Activated T-cell treated with anti-CD3 and anti-CD28 coated beads for 48 hours (primary cell): Measurements from ENCODE around the gene MMP23B.
A peak's percentile ranks its signal among the peaks of the same experiment; 100 is the strongest.

Experiments
- DNase-seq: peaks from one replicate; pipeline ENCODE4 v3.0.0-alpha.2; 2020; ENCODE audit warnings: low read depth

Gene MMP23B

DNA sequence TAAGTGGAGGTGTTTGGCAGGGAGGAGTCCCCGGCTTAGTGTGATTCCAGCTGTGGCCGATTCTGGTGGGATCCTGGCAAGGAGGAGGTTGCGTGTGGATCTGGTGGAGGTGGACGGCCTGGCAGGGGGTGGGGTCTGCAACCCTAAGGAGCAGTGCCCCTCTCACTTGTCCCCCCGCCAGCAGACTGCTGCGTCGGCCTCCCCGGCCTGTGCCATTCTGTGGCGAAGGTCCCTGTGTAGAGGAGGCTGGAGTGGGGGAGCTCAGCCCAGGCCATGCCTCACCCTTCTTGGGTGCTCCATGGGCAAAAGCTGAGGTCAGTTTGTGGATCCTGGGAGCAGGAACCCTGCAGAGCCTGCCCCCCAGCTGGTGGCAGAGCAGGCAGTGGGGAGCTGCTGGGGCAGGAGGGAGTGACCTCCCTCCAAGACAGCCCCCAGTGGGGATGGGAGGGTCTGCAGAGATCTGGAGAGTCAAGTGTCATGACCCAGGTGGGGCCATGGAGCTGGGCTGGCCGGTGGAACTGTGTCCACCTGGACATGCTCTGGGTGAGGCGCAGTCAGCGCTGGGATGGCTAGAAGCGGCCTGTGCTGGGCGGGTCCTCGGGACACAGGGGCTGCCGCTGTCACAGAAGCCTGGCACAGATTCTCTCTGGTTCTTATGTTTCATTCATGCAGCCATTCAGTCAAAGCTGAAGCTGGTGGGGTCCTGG, 11.4 kb upstream of the MMP23B start:
- DNase-seq: no peak

DNA sequence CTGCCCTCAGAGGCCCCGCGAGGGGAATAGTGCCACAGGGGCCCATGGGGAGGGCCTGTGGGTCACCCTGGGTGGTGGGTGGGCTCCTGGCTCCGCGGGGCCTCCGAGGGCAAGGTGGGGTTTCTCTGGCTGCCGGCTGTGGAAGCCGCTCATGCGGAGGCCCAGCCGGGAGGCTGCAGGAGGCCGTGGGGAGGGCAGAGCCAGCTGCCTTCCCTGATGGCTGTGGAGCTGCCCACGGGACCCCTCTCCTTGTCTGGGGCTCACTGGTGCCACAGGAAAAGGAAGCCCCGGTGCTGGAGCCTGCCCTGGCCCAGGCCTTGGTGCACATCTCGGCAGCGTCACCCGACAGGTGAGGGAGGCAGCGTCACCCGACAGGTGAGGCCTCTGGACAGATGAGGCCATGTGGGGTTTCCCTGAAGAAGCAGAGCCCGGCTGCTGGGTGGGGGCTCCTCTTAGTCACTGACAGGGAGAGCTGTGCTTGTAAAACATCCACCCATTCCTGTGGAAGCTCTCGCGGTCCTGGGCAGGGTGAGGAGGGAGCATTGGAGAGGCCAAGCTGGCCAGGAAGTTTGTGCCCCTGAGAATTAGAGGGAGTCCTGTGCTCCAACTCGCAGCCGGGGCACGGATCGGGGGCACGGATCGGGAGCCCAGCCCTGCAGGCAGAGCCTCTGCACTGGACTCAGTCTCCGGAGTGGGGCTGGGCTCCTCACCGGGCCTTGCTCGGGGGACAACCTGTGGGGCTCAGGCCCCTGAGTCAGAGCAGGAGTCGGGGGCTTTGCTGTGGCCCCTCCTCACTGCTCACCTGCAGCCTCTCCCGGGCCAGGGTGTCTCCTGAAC, 10.6 kb upstream of the MMP23B start:
- no peak for DNase-seq

GRCh38 chr1:1622010-1622787, 9.8 kb upstream of the MMP23B start:
- no peak for DNase-seq

DNA sequence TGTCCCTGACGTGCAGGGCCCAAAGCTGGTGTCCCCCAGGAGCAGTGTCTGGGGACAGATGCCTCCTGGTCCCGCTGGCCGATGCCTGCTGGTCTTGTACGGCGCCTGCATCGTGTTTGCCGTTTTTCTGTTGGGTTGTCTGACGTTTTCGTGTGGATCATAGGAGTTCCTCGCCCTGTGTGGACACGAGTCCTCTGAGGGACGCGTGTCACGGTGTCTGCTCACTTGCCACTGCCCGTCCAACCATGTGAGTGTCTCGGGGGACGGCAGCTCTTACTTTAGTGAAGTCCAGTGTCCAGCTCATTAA, 9.2 kb upstream of the MMP23B start:
- no peak for DNase-seq

DNA sequence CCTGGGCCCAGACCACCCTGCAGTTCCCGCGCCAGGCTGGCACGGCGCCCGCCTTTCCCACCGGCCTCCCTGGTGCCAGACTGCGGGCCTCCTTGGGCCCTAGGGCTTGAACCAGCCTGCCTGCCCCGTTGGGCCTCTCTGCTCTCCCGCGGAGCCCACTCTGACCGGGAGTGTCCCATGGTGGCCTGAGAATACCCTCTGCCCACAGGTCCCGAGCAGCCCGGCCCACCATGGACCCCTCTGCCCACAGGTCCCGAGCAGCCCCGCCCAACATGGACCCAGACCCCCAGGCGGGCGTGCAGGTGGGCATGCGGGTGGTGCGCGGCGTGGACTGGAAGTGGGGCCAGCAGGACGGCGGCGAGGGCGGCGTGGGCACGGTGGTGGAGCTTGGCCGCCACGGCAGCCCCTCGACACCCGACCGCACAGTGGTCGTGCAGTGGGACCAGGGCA, 8.8 kb upstream of the MMP23B start:
- DNase-seq: no peak

DNA sequence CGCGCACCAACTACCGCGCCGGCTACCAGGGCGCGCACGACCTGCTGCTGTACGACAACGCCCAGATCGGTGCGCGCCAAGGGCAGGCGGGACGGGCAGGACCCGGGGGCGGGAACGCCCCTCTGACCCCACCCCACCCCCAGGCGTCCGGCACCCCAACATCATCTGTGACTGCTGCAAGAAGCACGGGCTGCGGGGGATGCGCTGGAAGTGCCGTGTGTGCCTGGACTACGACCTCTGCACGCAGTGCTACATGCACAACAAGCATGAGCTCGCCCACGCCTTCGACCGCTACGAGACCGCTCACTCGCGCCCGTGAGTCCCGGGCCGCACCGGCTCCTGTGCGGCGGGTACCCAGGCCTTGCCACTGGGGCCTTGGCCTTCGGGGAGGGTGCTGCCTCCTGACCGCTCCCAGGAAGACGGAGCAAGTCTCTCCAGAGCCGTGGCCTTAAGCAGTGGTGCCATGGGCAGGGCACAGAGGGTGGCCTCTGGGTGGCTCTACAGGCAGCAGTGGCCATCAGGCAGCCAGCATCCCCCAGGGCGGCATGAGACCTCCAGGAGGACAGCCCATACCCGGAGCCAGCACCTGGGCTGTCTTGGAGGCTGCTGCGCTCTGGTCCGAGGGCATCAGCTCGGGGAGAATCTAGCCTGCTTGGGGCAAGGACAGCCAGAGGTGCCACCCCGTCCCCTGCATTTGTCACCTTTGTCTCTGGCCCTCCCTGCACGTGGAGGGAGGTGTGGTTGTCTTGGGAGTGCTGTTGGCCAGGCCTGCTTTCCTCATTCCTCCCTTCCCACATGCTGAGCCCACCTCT, 8.1 kb upstream of the MMP23B start:
- no peak for DNase-seq

DNA sequence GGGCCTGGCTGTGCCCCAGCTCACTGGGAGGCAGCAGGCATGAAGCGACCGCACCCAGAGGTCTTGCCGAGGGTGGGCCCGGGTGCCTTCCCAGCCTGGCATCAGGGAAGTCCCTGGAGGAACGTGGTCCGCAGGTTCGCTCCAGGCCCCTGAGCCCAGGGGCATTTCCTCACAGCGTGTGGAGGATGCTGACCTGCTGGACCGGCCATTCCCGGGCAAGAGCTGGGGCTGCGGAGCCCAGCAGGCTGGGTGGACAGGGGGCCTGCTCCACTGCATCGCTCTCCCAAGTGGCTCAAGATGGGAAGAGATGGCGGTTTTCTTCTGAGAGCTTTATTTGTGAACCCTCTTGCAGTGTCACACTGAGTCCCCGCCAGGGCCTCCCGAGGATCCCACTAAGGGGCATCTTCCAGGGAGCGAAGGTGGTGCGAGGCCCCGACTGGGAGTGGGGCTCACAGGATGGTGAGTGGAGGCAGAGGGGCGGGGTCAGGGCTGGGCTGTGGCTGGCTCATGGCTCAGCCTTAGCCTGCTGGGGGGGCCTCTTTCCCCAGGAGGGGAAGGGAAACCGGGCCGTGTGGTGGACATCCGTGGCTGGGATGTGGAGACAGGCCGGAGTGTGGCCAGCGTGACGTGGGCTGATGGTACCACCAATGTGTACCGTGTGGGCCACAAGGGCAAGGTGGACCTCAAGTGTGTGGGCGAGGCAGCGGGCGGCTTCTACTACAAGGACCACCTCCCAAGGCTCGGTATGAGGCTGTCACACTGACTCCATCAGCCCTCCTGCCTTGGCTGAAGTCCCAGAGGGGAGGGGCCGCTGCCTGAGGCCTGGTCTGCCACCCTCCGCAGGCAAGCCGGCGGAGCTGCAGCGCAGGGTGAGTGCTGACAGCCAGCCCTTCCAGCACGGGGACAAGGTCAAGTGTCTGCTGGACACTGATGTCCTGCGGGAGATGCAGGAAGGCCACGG, 7.2 kb upstream of the MMP23B start:
- no peak for DNase-seq

DNA sequence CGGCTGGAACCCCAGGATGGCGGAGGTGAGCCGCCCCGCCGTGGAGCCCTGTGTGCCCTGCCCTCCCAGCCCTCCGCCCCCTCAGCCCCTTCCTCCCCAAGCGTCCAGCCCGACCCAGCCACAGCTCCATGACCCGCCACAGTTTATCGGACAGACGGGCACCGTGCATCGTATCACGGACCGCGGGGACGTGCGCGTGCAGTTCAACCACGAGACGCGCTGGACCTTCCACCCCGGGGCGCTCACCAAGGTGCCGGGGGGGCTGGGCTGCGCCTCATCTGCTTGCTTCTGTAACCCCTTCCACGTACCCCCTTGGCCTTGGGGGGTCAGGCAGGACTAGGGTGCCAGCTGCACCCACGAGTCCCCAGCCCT, 6.6 kb upstream of the MMP23B start:
- DNase-seq: no peak

DNA sequence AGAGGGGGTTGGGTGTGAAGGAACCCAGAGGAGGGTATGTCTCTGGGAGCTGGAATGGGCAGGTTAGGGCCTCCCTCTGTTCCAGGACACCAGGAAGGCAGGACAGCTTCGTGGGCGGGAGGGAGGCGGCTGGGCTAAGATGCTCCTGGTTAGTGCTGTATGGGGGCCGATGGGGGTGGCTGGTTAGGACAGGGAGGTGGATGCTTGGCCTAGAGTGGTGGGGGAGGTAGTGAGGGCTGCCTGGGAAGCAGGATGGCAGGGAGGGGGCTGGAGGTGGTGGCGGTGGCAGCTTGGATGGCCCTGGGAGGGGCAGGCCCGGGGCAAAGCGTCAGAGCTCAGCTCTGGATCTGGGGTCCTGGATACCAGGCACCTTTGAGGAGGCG, 6.2 kb upstream of the MMP23B start:
- DNase-seq: no peak

DNA sequence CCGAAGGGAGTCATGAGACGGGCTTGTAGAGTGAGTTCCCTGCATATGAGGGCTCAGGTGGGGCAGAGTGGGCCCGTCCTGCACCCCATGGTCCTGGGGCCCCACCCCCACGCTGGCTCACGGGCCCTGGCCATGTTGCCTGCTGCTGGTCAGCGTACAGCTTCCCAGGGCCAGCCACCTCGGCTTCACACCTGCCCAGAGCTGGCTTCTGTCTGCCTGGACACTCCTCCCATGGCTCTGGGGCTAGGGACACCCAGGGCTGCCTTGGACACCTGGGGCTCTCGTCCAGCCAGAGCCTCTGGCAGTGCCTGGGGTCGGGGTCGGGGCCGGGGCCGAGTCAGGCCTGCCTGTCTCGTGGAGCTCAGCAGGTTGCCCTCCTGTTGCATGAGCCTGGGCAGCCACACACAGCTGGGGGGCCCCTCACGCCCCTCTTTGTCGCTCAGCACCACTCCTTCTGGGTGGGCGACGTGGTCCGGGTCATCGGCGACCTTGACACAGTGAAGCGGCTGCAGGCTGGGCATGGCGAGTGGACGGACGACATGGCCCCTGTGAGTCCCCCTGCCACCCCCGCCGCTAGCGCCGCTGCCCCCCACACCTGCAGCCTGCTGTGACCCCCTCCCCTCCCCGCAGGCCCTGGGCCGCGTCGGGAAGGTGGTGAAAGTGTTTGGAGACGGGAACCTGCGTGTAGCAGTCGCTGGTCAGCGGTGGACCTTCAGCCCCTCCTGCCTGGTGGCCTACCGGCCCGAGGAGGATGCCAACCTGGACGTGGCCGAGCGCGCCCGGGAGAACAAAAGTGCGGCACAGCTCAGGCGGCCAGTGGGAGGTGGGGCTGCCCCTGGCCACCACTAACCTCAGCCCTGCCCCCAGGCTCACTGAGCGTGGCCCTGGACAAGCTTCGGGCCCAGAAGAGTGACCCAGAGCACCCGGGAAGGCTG, 5.5 kb upstream of the MMP23B start:
- DNase-seq: no peak

- DNase-seq: no peak
These were observed 4.6 kb upstream of the MMP23B start for GRCh38 chr1:1627261-1627828.

- DNase-seq: no peak
These were observed 3.9 kb upstream of the MMP23B start for GRCh38 chr1:1627829-1628753.

GRCh38 chr1:1628754-1629429, 3.1 kb upstream of the MMP23B start:
- peak; percentile 49 for DNase-seq

- peak; percentile 30 for DNase-seq
These were observed 2.4 kb upstream of the MMP23B start for GRCh38 chr1:1629430-1630190.

- DNase-seq: peak; percentile 91
These were observed 1.6 kb upstream of the MMP23B start for GRCh38 chr1:1630191-1630964.
